ENCODE measurements around the gene ST7.

Gene ST7

DNA sequence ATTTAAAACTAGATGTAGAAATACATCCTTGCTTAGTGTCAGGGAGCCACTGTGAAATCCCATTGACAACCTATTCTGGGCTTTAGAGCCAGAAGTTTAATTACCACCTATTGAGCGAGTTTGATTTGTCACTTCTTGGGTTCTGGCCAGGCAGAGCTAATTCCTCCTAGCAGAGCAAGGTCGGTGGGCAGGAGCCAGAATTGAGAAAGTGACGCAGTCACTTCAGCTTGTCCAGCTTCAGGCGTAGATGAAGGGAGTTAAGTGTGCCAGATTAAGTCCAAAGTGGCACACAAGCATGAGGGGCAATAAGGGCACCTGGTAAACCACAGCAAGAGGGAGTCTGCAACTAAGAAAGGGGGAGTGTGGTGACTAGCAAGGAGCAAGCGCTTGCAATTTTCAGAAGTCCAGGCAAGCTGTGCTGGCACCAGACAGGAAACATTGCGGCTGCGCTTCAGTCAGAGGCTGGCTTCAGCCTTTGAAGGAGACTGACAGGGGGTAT lies 119.4 kb downstream of the ST7 start:
- TF ChIP-seq, protein P1, sequence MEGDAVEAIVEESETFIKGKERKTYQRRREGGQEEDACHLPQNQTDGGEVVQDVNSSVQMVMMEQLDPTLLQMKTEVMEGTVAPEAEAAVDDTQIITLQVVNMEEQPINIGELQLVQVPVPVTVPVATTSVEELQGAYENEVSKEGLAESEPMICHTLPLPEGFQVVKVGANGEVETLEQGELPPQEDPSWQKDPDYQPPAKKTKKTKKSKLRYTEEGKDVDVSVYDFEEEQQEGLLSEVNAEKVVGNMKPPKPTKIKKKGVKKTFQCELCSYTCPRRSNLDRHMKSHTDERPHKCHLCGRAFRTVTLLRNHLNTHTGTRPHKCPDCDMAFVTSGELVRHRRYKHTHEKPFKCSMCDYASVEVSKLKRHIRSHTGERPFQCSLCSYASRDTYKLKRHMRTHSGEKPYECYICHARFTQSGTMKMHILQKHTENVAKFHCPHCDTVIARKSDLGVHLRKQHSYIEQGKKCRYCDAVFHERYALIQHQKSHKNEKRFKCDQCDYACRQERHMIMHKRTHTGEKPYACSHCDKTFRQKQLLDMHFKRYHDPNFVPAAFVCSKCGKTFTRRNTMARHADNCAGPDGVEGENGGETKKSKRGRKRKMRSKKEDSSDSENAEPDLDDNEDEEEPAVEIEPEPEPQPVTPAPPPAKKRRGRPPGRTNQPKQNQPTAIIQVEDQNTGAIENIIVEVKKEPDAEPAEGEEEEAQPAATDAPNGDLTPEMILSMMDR (IDR thresholded peaks at IDR 0.05; ENCODE audit: borderline replicate concordance, control extremely low read depth, extremely low read depth, insufficient read depth, missing control alignments): no peak
- DNase-seq (ENCODE audit: low spot score): no peak
- in situ Hi-C loops (cut with MboI; ENCODE audit: low sequenced_read_pairs, unreplicated experiment): no loop called here

DNA sequence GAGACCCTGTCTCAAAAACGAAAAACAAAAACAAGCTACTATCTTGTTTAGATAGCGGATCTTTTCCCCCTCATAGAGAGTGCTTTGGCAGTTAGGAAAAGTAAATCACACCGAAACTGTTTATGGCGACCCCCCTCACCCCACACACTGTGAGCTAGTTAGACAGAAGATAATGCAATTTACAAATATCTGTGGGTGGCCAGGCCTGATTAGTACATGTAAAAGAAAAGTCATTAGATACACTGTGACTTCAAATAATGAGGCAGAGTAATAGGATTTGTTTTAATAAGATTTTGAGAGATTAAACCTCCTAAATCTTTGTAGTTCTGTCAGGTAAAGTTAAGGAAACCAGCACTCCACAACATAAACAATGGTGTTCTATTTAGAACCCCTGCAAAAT lies 121.1 kb downstream of the ST7 start:
- TF ChIP-seq, protein P1 (IDR thresholded peaks at IDR 0.05; ENCODE audit: borderline replicate concordance, control extremely low read depth, extremely low read depth, insufficient read depth, missing control alignments): no peak
- in situ Hi-C loops (cut with MboI; ENCODE audit: low sequenced_read_pairs, unreplicated experiment): no loop called here

DNA sequence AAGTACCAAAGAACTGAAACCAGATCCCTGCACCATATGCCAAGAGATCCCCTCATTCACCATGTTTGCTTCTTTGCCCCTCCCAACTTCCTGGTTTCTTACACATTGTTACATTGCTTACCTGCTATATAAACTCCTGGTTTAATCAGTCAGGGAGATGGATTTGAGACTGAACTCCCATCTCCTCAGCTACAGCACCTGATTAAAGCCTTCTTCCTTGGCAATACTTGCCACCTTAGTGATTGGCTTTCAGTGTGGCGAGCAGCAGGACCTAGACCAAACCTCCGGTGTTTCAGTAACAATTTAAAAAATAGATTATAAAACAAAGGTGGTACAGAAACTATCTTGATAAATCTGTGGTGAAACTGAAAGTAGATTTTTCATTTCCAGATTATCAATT lies 122.6 kb downstream of the ST7 start:
- no peak for DNase-seq (ENCODE audit: low spot score)

More for the DNA sequence above, 121.1 kb downstream of the ST7 start:
- no peak for DNase-seq (ENCODE audit: low spot score)

DNA sequence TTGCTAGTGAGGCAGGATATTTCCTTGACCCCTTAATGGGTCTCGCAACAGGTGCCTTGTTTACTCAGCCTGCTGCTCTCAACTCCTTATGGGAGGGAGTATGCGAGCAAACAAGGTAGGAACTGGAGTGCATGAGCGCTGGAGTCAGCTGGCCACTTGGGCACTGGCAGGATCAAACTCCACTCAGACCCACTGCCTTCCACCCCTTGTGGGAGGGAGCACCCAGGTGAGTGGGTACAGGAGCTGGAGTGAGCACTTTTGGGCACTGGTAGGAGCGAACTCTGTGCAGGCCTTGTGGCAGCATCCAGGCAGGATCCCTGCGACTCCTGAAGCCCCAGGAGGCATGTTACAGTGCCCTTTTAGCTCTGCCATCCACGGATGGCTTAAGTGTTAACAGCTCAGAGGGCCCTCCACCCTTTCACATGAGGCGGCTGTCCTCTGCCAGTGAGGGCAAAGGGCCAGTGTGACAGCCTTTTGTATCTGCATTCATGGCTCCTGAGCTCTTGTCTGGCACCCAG lies 123.2 kb downstream of the ST7 start:
- TF ChIP-seq, protein P1 (IDR thresholded peaks at IDR 0.05; ENCODE audit: borderline replicate concordance, control extremely low read depth, extremely low read depth, insufficient read depth, missing control alignments): no peak
- DNase-seq (ENCODE audit: low spot score): no peak
- in situ Hi-C loops (cut with MboI; ENCODE audit: low sequenced_read_pairs, unreplicated experiment): no loop called here

More for the DNA sequence above, 122.6 kb downstream of the ST7 start:
- TF ChIP-seq, protein P1 (IDR thresholded peaks at IDR 0.05; ENCODE audit: borderline replicate concordance, control extremely low read depth, extremely low read depth, insufficient read depth, missing control alignments): no peak
- in situ Hi-C loops (cut with MboI; ENCODE audit: low sequenced_read_pairs, unreplicated experiment): no loop called here

DNA sequence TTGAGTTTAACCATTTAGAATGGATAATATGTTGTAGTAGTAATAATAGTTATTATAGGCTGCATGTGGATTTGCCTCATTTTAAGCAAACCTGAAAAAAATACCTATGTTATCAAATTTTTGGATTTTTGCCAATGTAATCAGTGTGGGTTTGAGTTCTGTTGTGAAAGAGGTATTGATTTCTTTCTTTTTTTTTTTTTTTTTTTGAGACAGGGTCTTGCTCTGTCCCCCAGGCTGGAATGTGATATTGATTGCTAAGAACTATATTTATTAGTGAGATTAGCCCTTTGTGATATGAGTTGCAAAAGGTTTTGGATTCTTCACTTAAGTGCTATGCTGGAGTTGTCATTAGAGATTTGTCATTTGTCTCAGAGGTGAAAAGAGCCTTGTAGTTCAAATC lies 124.4 kb downstream of the ST7 start:
- no peak for DNase-seq (ENCODE audit: low spot score)
- TF ChIP-seq, protein P1 (IDR thresholded peaks at IDR 0.05; ENCODE audit: borderline replicate concordance, control extremely low read depth, extremely low read depth, insufficient read depth, missing control alignments): no peak
- in situ Hi-C loops (cut with MboI; ENCODE audit: low sequenced_read_pairs, unreplicated experiment): no loop called here

DNA sequence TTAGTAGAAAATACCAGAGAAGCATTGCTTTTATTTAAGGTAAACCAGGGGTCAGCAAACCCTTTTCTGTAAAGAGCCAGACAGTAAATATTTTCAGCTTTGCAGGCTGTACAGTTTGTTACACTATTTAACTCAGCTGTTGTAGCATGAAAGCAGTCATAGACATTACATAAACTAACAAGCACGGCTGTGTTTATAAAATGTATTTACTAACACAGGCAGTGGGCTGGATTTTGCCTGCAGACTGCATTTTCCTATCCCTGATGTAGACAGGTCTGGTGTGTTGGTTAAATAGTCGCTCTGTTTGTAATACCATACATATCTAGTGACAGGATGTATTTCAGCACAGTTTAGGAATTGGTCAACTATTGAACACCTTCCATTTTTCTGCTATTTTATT lies 129.3 kb downstream of the ST7 start:
- no peak for DNase-seq (ENCODE audit: low spot score)
- TF ChIP-seq, protein P1 (IDR thresholded peaks at IDR 0.05; ENCODE audit: borderline replicate concordance, control extremely low read depth, extremely low read depth, insufficient read depth, missing control alignments): no peak
- in situ Hi-C loops (cut with MboI; ENCODE audit: low sequenced_read_pairs, unreplicated experiment): no loop called here
